ENCODE measurements around the gene LAMA2.

LAMA2 gene

GRCh38 chr6:129321303-129321702 lies 438.4 kb downstream of the LAMA2 start:
- H3K9me3 ChIP-seq (ENCODE audit: control insufficient read depth, insufficient read depth, low read length) = no peaks in the 10 kb centered on the region
- H3K4me3 ChIP-seq (ENCODE audit: low read length) = no peak overlapping the region
- no peak overlapping the region for H3K27ac ChIP-seq (ENCODE audit: low read length)
- peaks cover 1% of the 10 kb centered on the region; the same call in 1 of the 2 replicates for H3K4me1 ChIP-seq (ENCODE audit: control insufficient read depth, insufficient read depth, low read length)
- H3K36me3 ChIP-seq (ENCODE audit: control insufficient read depth, insufficient read depth, low read length) = no peaks in the 10 kb centered on the region
- H3K27me3 ChIP-seq (ENCODE audit: control insufficient read depth, insufficient read depth, low read length) = no peaks in the 10 kb centered on the region
- WGBS (ENCODE audit: insufficient coverage, insufficient read length) = no CpG with 5 or more reads among the region's 2 CpGs
- DNase-seq (ENCODE audit: low read depth, low spot score) = no peak

GRCh38 chr6:129324345-129324744 lies 441.4 kb downstream of the LAMA2 start:
- DNase-seq (ENCODE audit: low read depth, low spot score) = no peak
- Histone ChIP-seq H3K27ac (ENCODE audit: low read length) (no peak overlapping the region), H3K4me1 (ENCODE audit: control insufficient read depth, insufficient read depth, low read length) (peaks cover 5% of the 10 kb centered on the region), H3K4me3 (ENCODE audit: low read length) (no peak overlapping the region), H3K36me3 (ENCODE audit: control insufficient read depth, insufficient read depth, low read length) (no peaks in the 10 kb centered on the region), H3K27me3 (ENCODE audit: control insufficient read depth, insufficient read depth, low read length) (no peaks in the 10 kb centered on the region), H3K9me3 (ENCODE audit: control insufficient read depth, insufficient read depth, low read length) (no peaks in the 10 kb centered on the region)
- no CpG with 5 or more reads among the region's 5 CpGs for WGBS (ENCODE audit: insufficient coverage, insufficient read length)

GRCh38 chr6:129329678-129330077 lies 446.7 kb downstream of the LAMA2 start:
- DNase-seq (ENCODE audit: low read depth, low spot score) = no peak
- WGBS (ENCODE audit: insufficient coverage, insufficient read length) = no CpG with 5 or more reads among the region's 4 CpGs
- H3K4me3 ChIP-seq (ENCODE audit: low read length) = no peak overlapping the region
- no peaks in the 10 kb centered on the region for H3K9me3 ChIP-seq (ENCODE audit: control insufficient read depth, insufficient read depth, low read length)
- no peaks in the 10 kb centered on the region for H3K27me3 ChIP-seq (ENCODE audit: control insufficient read depth, insufficient read depth, low read length)
- H3K4me1 ChIP-seq (ENCODE audit: control insufficient read depth, insufficient read depth, low read length) = peaks cover 3% of the 10 kb centered on the region
- H3K36me3 ChIP-seq (ENCODE audit: control insufficient read depth, insufficient read depth, low read length) = no peaks in the 10 kb centered on the region
- no peak overlapping the region for H3K27ac ChIP-seq (ENCODE audit: low read length)

GRCh38 chr6:129331450-129332138 lies 448.7 kb downstream of the LAMA2 start:
- H3K9me3 ChIP-seq (ENCODE audit: control insufficient read depth, insufficient read depth, low read length) = no peaks in the 10 kb centered on the region
- no peak overlapping the region for H3K27ac ChIP-seq (ENCODE audit: low read length)
- WGBS (ENCODE audit: insufficient coverage, insufficient read length) = 100% methylated on average over 1 of the region's 2 CpGs
- H3K4me1 ChIP-seq (ENCODE audit: control insufficient read depth, insufficient read depth, low read length) = peaks cover 3% of the 10 kb centered on the region
- no peak overlapping the region for H3K4me3 ChIP-seq (ENCODE audit: low read length)
- no peaks in the 10 kb centered on the region for H3K36me3 ChIP-seq (ENCODE audit: control insufficient read depth, insufficient read depth, low read length)
- DNase-seq (ENCODE audit: low read depth, low spot score) = no peak
- H3K27me3 ChIP-seq (ENCODE audit: control insufficient read depth, insufficient read depth, low read length) = no peaks in the 10 kb centered on the region

- no peak overlapping the region for H3K27ac ChIP-seq (ENCODE audit: low read length)
- H3K4me1 ChIP-seq (ENCODE audit: control insufficient read depth, insufficient read depth, low read length) = no peaks in the 10 kb centered on the region
- H3K9me3 ChIP-seq (ENCODE audit: control insufficient read depth, insufficient read depth, low read length) = no peaks in the 10 kb centered on the region
- H3K27me3 ChIP-seq (ENCODE audit: control insufficient read depth, insufficient read depth, low read length) = no peaks in the 10 kb centered on the region
- H3K36me3 ChIP-seq (ENCODE audit: control insufficient read depth, insufficient read depth, low read length) = no peaks in the 10 kb centered on the region
- H3K4me3 ChIP-seq (ENCODE audit: low read length) = no peak overlapping the region
- DNase-seq (ENCODE audit: low read depth, low spot score) = no peak
- no CpG with 5 or more reads among the region's 4 CpGs for WGBS (ENCODE audit: insufficient coverage, insufficient read length)
Observed at GRCh38 chr6:129335792-129336191, 452.9 kb downstream of the LAMA2 start.

- no peak overlapping the region for H3K27ac ChIP-seq (ENCODE audit: low read length)
- no peak overlapping the region for H3K4me3 ChIP-seq (ENCODE audit: low read length)
- H3K36me3 ChIP-seq (ENCODE audit: control insufficient read depth, insufficient read depth, low read length) = no peaks in the 10 kb centered on the region
- H3K4me1 ChIP-seq (ENCODE audit: control insufficient read depth, insufficient read depth, low read length) = no peaks in the 10 kb centered on the region
- WGBS (ENCODE audit: insufficient coverage, insufficient read length) = no CpG with 5 or more reads among the region's 4 CpGs
- no peaks in the 10 kb centered on the region for H3K27me3 ChIP-seq (ENCODE audit: control insufficient read depth, insufficient read depth, low read length)
- no peaks in the 10 kb centered on the region for H3K9me3 ChIP-seq (ENCODE audit: control insufficient read depth, insufficient read depth, low read length)
- DNase-seq (ENCODE audit: low read depth, low spot score) = no peak
Observed at GRCh38 chr6:129338683-129339082, 455.7 kb downstream of the LAMA2 start.

- Histone ChIP-seq H3K9me3 (ENCODE audit: control insufficient read depth, insufficient read depth, low read length) (no peaks in the 10 kb centered on the region), H3K4me3 (ENCODE audit: low read length) (no peak overlapping the region), H3K4me1 (ENCODE audit: control insufficient read depth, insufficient read depth, low read length) (no peaks in the 10 kb centered on the region), H3K36me3 (ENCODE audit: control insufficient read depth, insufficient read depth, low read length) (no peaks in the 10 kb centered on the region), H3K27me3 (ENCODE audit: control insufficient read depth, insufficient read depth, low read length) (no peaks in the 10 kb centered on the region), H3K27ac (ENCODE audit: low read length) (no peak overlapping the region)
- DNase-seq (ENCODE audit: low read depth, low spot score) = no peak
- WGBS (ENCODE audit: insufficient coverage, insufficient read length) = no CpG with 5 or more reads among the region's 4 CpGs
Observed at GRCh38 chr6:129340983-129341382, 458.0 kb downstream of the LAMA2 start.

GRCh38 chr6:129342243-129342642 lies 459.3 kb downstream of the LAMA2 start:
- no peak overlapping the region for H3K27ac ChIP-seq (ENCODE audit: low read length)
- no peaks in the 10 kb centered on the region for H3K27me3 ChIP-seq (ENCODE audit: control insufficient read depth, insufficient read depth, low read length)
- no peak for DNase-seq (ENCODE audit: low read depth, low spot score)
- WGBS (ENCODE audit: insufficient coverage, insufficient read length) = no CpG with 5 or more reads among the region's 2 CpGs
- H3K4me1 ChIP-seq (ENCODE audit: control insufficient read depth, insufficient read depth, low read length) = no peaks in the 10 kb centered on the region
- H3K9me3 ChIP-seq (ENCODE audit: control insufficient read depth, insufficient read depth, low read length) = no peaks in the 10 kb centered on the region
- no peak overlapping the region for H3K4me3 ChIP-seq (ENCODE audit: low read length)
- no peaks in the 10 kb centered on the region for H3K36me3 ChIP-seq (ENCODE audit: control insufficient read depth, insufficient read depth, low read length)

- WGBS (ENCODE audit: insufficient coverage, insufficient read length) = no CpG with 5 or more reads among the region's 2 CpGs
- Histone ChIP-seq H3K27me3 (ENCODE audit: control insufficient read depth, insufficient read depth, low read length) (no peaks in the 10 kb centered on the region), H3K4me3 (ENCODE audit: low read length) (no peak overlapping the region), H3K27ac (ENCODE audit: low read length) (no peak overlapping the region), H3K9me3 (ENCODE audit: control insufficient read depth, insufficient read depth, low read length) (no peaks in the 10 kb centered on the region), H3K36me3 (ENCODE audit: control insufficient read depth, insufficient read depth, low read length) (no peaks in the 10 kb centered on the region), H3K4me1 (ENCODE audit: control insufficient read depth, insufficient read depth, low read length) (no peaks in the 10 kb centered on the region)
- no peak for DNase-seq (ENCODE audit: low read depth, low spot score)
Observed at GRCh38 chr6:129342796-129343195, 459.9 kb downstream of the LAMA2 start.

GRCh38 chr6:129344379-129344778 lies 461.4 kb downstream of the LAMA2 start:
- Histone ChIP-seq H3K36me3 (ENCODE audit: control insufficient read depth, insufficient read depth, low read length) (no peaks in the 10 kb centered on the region), H3K4me3 (ENCODE audit: low read length) (no peak overlapping the region), H3K27me3 (ENCODE audit: control insufficient read depth, insufficient read depth, low read length) (no peaks in the 10 kb centered on the region), H3K9me3 (ENCODE audit: control insufficient read depth, insufficient read depth, low read length) (no peaks in the 10 kb centered on the region), H3K27ac (ENCODE audit: low read length) (no peak overlapping the region), H3K4me1 (ENCODE audit: control insufficient read depth, insufficient read depth, low read length) (no peaks in the 10 kb centered on the region)
- DNase-seq (ENCODE audit: low read depth, low spot score) = no peak
- WGBS (ENCODE audit: insufficient coverage, insufficient read length) = 100% methylated on average over 1 of the region's 3 CpGs

GRCh38 chr6:129345890-129346289 lies 463.0 kb downstream of the LAMA2 start:
- H3K9me3 ChIP-seq (ENCODE audit: control insufficient read depth, insufficient read depth, low read length) = no peaks in the 10 kb centered on the region
- H3K36me3 ChIP-seq (ENCODE audit: control insufficient read depth, insufficient read depth, low read length) = no peaks in the 10 kb centered on the region
- DNase-seq (ENCODE audit: low read depth, low spot score) = no peak
- no peak overlapping the region for H3K27ac ChIP-seq (ENCODE audit: low read length)
- H3K4me1 ChIP-seq (ENCODE audit: control insufficient read depth, insufficient read depth, low read length) = no peaks in the 10 kb centered on the region
- H3K27me3 ChIP-seq (ENCODE audit: control insufficient read depth, insufficient read depth, low read length) = no peaks in the 10 kb centered on the region
- no peak overlapping the region for H3K4me3 ChIP-seq (ENCODE audit: low read length)
- WGBS (ENCODE audit: insufficient coverage, insufficient read length) = no CpG with 5 or more reads among the region's 2 CpGs
